Activated gamma-delta T cell treated with anti-CD3 and anti-CD28 coated beads, Interleukin-2, amount 50 U/mL, for 16 hours (primary cell): ENCODE results near the gene DGUOK.
A peak's percentile ranks its signal among the peaks of the same experiment; 100 is the strongest.

Experiments
- DNase-seq: peaks from one replicate; pipeline ENCODE4 v3.0.0-alpha.2; 2020; ENCODE audit warnings: low read depth

DGUOK gene

DNA sequence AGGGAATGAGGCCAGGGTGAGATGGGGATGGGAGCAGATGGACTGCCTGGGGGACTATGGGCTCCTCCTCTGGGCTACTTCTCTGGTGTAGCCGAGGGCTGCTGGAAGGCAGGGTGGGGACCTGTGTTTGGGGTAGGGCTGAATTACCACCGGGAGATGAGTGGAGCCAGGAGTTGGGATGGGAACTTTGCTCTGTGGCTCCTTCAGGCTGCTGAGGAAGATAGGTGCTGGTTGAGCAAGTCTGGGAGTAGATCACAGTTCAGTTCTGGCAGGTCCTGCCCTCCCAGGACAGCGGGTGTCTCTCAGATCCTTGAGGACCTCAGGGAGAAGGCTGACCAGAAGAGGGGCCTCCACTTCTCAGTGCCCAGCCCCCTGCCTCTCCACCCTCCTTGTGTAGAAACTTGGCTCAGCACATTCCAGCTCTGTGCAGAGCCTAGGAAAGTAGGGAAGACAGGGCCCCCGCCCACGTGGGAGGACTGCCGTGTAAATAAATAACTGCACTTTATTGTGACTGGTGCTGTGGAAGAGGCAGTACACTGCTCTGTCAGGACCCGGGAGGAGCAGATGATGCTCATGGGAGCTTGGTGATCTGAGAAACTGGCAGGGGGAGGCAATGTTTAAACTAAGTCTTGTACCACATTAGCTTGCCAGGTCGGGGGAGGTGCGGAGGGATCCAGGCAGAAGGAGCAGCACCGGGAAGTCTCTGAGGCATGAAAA is 73.4 kb downstream of the DGUOK start:
- no peak for DNase-seq

DNA sequence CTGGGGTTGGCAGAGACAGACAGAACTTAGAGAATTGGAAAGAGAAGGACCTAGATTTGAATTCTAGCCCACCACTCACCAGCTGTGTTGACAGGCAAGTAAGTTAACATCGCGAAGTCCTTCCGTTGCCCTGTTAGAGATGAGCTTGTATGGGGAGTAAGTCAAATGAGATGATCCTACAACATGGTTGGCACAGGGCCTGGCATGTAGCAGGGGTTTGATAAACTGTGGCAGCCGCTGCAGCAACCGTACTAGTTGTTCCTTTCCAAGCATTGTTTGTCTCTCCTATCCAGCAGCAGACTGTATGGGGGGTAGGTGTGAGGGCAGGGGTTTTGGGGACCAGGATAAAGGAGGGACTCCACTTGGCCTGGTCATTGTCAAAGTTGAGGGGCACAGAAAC is 74.0 kb downstream of the DGUOK start:
- no peak for DNase-seq

DNA sequence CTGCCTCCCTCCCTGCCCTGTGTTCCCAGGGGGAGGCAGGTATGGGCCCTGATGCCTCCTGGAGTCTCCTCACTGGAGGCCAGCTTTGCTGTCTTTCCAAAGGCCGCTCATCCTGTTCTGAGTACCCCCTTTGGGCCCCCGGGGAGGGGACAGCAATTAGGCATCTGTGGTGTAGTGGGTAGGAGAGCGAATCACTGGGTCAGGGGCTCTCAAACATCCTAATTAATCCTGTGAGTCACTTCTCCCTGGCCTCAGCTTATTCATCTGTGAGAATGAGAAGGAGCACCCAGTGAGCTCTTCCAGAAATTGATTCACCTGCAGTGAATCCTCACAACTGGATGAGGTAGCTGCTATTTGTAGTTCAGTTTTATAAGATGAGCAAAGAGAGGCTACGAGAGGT is 74.4 kb downstream of the DGUOK start:
- DNase-seq: no peak

DNA sequence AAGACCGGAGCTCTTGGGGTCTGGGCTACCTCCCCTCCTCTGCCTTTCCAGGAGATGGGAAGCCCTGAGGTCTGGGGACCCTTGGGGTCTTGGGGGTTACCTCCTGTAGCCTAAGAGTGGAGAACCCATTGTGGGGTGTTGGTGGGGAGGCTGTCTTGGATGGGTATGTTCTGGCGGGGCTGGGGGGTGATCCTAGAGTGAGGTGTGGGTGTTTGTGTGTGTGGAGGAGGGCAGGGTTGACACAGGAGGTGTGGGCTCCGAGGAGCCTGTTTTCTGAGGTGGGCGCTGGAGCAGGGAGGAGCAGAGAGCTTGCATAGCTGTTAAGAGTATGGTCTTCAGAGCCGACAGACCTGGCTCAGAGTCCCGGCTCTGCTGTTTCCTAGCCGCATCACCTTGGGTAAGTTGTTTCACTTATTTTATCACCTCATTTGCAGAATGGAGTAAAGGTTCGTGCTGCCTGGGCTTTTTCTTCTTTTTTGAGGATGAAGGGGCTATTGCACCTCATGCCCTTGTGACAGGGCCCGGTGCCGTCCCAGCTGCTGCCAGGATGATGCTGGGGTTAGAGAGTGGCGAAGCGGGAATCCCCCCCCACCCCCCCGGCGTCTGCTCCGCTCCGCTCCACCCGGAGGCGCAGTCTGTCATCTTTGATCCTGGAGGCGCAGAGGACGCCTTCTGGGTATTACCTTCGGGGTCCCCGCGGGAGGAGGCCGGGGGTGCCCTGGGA is 75.3 kb downstream of the DGUOK start:
- DNase-seq: no peak

DNA sequence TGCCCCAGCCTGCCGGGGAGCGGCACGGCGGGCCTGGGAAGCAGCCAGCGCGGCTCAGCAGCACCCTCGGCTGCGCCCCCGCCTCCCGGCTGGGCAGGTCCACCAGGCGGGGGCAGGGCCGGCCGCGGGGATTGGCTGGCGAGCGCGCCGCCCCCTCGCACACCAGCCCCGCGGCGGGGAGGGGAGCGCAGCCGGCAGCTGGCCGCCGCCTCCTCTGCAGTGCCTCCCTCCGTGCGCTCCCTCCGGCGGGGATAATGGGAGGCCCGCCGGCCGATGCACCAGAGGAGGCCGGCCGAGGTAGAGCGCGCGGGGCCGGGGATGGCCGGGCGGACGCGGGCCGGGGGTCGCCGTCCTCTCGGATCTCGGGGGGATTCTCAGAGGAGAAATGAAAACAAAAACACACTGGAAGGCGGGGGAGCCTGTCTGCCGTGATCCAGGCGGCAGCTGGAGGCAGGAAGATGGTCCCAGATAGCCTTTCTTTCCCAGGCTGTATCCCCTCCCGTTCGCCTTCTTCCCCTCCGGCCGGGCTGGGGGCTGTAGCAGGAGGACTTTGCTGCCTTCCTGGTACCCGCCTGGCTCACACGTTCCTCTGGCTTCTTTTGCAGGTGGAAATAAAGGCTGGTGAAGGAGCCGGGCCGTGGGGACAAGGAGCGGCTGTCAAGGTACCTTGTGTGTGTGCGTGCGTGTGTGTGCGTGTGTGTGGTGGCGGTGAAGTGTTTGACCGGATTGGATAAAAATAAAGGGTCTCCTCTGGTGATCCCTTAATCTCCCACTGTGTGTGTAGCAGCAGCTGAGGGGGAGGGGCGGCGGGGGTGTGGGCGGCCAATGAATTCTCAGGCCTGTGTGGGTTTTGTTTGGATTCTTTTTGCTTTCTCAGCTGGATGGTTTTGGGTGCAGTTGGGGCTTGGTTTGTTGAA is 76.1 kb downstream of the DGUOK start:
- peak; percentile 63 for DNase-seq

DNA sequence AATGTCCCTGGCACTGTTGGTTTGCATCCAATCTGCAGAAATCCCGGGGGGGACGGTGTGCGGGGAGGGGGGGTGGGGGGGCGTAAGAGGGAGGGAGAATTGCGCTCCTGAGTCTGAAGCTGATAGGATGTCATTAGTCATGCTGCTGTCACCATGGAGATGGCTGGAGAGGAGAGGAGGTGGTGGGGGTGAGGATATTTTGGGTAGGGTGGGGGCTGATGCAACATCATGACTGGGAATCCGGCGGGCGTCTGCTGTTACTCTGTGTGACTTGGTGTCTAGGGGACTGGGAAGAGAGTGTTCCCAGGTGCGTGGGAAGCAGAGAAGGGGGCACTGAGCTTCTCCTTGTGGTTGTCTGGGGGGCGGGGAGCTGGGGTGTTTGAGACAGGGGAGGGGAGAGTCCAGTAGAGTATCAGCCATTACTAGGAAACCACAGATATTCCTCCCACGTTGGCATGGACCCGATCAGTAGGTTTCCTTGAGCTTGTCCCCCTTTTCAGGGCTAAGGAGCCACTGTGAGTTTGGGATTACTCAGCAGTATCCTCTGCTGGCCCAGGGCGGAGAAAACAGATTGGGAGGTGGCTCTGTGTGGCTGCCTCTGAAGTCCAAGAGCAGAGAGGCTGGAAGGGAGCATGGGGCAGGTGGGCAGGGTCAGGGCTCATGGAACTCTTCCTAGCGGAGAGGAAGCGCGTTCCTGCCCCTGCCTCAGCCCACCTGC is 77.0 kb downstream of the DGUOK start:
- DNase-seq: no peak

DNA sequence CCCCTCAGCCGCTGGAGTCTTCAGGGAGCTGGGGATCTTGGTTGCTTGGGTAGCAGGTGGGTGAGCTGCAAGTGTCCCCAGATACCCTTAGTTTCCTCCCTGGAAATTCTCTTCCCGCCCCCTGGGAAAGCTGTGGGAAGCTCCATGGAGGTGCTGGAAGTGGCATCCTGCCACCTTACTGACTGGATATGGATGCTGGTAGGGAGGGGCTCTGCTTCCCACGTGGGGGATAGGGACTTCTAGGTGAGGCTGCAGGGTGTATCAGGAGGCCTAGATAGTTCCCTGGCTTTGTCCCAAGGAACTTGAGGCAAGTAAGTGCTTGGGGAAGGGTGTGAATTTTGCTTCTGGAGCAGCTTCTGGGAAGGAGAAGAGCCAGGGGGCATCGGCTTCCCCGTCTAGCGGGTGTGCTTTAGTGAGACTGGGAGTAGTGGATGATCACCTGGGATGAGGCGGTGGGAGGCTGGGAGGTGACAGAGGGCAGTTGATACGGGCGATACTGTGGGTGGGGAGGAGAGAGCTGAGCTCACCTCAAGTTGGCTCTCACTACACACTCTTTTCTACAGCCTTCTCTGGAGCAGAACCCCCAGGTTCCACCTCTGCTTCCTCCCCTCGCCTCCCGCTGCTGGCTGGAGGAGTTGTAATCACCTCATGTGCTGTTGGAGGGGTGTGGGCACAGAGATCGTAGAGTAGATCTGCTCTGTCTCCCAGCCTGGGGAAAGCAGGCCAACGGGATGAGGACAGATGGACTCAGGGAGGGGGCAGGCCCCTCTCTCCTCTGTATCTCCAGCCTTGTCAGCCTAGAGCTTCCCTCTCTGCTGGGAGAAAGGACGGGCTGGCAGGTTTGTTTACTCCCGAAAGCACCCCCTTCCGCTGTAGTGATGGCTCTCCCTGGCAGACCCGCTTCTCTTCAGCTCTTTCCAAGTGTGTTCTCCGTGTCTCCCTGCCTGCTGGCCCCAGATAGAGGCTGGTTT is 77.8 kb downstream of the DGUOK start:
- no peak for DNase-seq

DNA sequence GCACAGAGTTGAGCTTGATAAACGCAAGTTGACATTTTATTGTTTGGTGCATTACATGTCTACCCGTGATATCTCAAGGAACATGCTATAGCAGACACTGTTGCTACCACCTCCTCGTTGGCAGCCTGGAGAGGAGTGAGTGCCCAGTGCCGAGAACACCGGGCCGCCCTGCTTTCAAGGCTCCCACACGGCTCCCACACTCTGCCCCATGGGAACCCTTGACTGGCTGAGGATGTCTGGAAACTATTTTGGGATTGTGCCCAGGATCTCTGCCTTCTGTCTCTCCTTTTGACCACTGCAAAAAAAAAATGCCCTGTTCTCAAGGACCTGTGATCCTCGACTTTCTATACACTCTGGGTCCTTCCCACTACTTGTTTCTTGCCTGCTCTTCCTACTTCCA is 79.1 kb downstream of the DGUOK start:
- DNase-seq: no peak

DNA sequence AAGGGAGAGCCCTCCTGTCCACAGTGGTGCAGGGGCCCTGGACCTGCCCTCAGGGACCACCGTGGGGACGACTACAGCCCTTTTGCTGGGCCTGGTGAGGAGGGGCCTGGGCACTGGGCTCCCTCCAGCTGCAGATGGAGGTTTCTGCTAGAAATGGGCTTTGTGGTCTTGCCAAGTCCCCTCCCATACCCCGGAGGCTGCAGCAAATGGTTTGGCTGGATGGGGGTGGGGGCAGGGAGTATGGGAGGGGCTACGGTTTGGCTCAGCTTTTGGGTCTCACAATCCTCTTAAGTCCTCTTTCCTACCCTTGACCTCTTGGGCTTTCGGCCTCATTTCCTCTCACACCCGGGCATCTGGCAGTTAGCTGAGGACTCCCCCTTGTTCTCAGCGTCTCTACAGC is 79.8 kb downstream of the DGUOK start:
- no peak for DNase-seq

DNA sequence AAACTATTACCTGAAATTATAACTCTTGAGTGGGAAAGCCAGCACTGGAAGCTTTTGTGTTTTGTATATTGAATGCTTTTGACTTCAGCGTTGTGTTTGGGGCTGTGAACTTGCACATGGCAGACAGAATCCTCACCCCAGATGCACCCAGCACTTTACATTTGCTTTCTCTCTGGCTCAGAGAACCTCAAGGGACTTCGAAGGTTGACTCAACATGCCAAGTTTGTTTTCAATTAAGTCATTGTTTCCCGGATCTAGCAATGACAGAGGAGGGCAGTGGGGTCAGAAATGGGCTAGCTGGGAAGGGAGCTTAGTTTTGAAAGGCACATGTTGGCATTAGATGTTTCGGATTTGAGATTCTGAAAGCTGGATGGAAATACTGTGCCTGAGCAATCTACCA is 80.4 kb downstream of the DGUOK start:
- no peak for DNase-seq

DNA sequence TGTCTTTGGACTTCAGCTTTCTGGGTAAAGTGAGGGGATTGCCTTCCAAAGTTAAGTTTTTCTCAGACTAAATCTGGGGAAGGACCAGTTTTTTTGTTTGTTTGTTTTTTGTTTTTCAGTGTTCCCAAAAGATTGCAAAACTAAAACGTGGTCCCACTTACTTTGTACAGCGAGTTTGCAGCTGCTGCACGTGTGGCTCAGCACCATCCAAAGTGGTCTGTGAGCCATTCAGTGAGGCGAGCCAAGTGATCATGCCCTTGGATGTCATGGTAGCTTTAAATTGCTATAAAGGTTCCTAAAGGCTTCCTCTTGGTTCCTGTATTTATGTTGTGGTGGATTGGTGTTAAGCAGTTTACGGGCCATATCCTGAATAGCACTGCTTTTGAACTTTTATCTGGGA is 81.0 kb downstream of the DGUOK start:
- no peak for DNase-seq
